OCI-LY3 (cell line): ENCODE results near the gene FAAP100.

Experiments used
- H2AFZ ChIP-seq: fragments of 200-600, 300-600 bp; shearing (Covaris generic); 2 replicates; pipeline ENCODE4 v1.6.0; 2014; ENCODE audit warnings: antibody characterized with exemption, low read depth, low read length
- H3K27ac ChIP-seq: fragments of 200-600, 300-600 bp; sonication (generic); 2 replicates; pipeline ENCODE4 v1.5.1; 2014; ENCODE audit warnings: mild to moderate bottlenecking, low read length, moderate library complexity, mixed read lengths
- H3K27me3 ChIP-seq: fragments of 200-600, 300-600 bp; sonication (generic); 2 replicates; pipeline ENCODE4 v1.6.1; 2014; ENCODE audit warnings: low read depth, low read length, mixed read lengths
- H3K36me3 ChIP-seq: fragments of 200-600, 300-600 bp; sonication (generic); replicated peaks from 2 replicates; pipeline ENCODE3; 2014; ENCODE audit warnings: low read depth, low read length, mixed read lengths
- H3K4me1 ChIP-seq: fragments of 300-600, 200-600 bp; sonication (generic); 2 replicates; pipeline ENCODE4 v1.6.1; 2014; ENCODE audit warnings: low read length, mixed read lengths
- H3K4me2 ChIP-seq: fragments of 200-600, 300-600 bp; sonication (generic); 2 replicates; pipeline ENCODE4 v1.6.1; 2014; ENCODE audit warnings: low read length, mixed read lengths
- H3K4me3 ChIP-seq: fragments of 300-600, 200-600 bp; sonication (generic); 2 replicates; pipeline ENCODE4 v1.5.1; 2014; ENCODE audit warnings: antibody characterized with exemption, mild to moderate bottlenecking, low read length, moderate library complexity
- H3K79me2 ChIP-seq: fragments of 300-600, 200-600 bp; shearing (Covaris generic); 2 replicates; pipeline ENCODE4 v1.6.1; 2014; ENCODE audit warnings: mild to moderate bottlenecking, low read length, mixed read lengths
- H3K9ac ChIP-seq: fragments of 300-600, 200-600 bp; shearing (Covaris generic); 2 replicates; pipeline ENCODE4 v1.6.0; 2014; ENCODE audit warnings: mild to moderate bottlenecking, low read length, moderate library complexity
- H3K9me3 ChIP-seq: fragments of 200-600, 300-600 bp; shearing (Covaris generic); 2 replicates; pipeline ENCODE4 v1.6.1; 2014; ENCODE audit warnings: low read length, mixed read lengths; ENCODE audit not compliant: insufficient read depth
- H4K20me1 ChIP-seq: fragments of 200-600, 300-600 bp; sonication (generic); 2 replicates; pipeline ENCODE4 v1.6.1; 2016; ENCODE audit warnings: low read length, mixed read lengths; ENCODE audit not compliant: insufficient read depth
- CTCF ChIP-seq: fragments of 200-600, 300-600 bp; sonication (generic); IDR thresholded peaks from 2 replicates; pipeline ENCODE4 v1.5.1; 2014; ENCODE audit warnings: antibody characterized with exemption, low read length, low read depth
- EZH2phosphoT487 ChIP-seq: fragments of 200-600 bp; shearing (Covaris generic); IDR thresholded peaks from 2 replicates; pipeline ENCODE4 v1.6.1; 2018; ENCODE audit warnings: antibody characterized with exemption, mixed run types, low read depth

Gene FAAP100

GRCh38 chr17:81593105-81593871 lies 41.1 kb upstream of the FAAP100 start:
- Histone ChIP-seq H3K9me3 (no peaks in the 10 kb centered on the region), H3K9ac (no peak overlapping the region), H3K36me3 (peaks cover 44% of the 10 kb centered on the region)

GRCh38 chr17:81591971-81592370 lies 39.8 kb upstream of the FAAP100 start:
- Histone ChIP-seq H3K9ac (no peak overlapping the region), H3K36me3 (peaks cover 45% of the 10 kb centered on the region), H3K4me2 (no peak overlapping the region), H3K27me3 (no peaks in the 10 kb centered on the region), H2AFZ (no peak overlapping the region), H3K4me1 (no peaks in the 10 kb centered on the region), H3K4me3 (no peak overlapping the region), H4K20me1 (no peaks in the 10 kb centered on the region), H3K79me2 (no peaks in the 10 kb centered on the region), H3K27ac (no peak overlapping the region), H3K9me3 (no peaks in the 10 kb centered on the region)
- no peak for TF ChIP-seq CTCF
- no peak for TF ChIP-seq EZH2phosphoT487

More at GRCh38 chr17:81593105-81593871, 41.1 kb upstream of the FAAP100 start:
- Histone ChIP-seq H2AFZ (no peak overlapping the region), H4K20me1 (no peaks in the 10 kb centered on the region), H3K4me3 (no peak overlapping the region), H3K4me1 (peaks cover 5% of the 10 kb centered on the region), H3K4me2 (no peak overlapping the region), H3K27me3 (no peaks in the 10 kb centered on the region), H3K27ac (no peak overlapping the region), H3K79me2 (peaks cover 3% of the 10 kb centered on the region; the same call in 1 of the 2 replicates)
- no peak for TF ChIP-seq EZH2phosphoT487
- no peak for TF ChIP-seq CTCF

- H3K4me3 ChIP-seq: no peak overlapping the region
- no peaks in the 10 kb centered on the region for H3K4me1 ChIP-seq
- H4K20me1 ChIP-seq: no peaks in the 10 kb centered on the region
- no peaks in the 10 kb centered on the region for H3K27me3 ChIP-seq
- no peak overlapping the region for H3K4me2 ChIP-seq
- no peak overlapping the region for H2AFZ ChIP-seq
- TF ChIP-seq EZH2phosphoT487: no peak
- no peak for TF ChIP-seq CTCF
- no peaks in the 10 kb centered on the region for H3K79me2 ChIP-seq
- H3K27ac ChIP-seq: no peak overlapping the region
- no peaks in the 10 kb centered on the region for H3K9me3 ChIP-seq
- H3K9ac ChIP-seq: no peak overlapping the region
- H3K36me3 ChIP-seq: peaks cover 49% of the 10 kb centered on the region
Observed at GRCh38 chr17:81590121-81590520, 38.0 kb upstream of the FAAP100 start.

GRCh38 chr17:81589612-81590011 lies 37.5 kb upstream of the FAAP100 start:
- Histone ChIP-seq H3K4me3 (no peak overlapping the region), H3K27ac (no peak overlapping the region), H3K79me2 (no peaks in the 10 kb centered on the region), H2AFZ (no peak overlapping the region), H3K36me3 (peaks cover 49% of the 10 kb centered on the region), H3K4me1 (no peaks in the 10 kb centered on the region), H4K20me1 (no peaks in the 10 kb centered on the region), H3K9ac (no peak overlapping the region), H3K27me3 (no peaks in the 10 kb centered on the region), H3K9me3 (no peaks in the 10 kb centered on the region), H3K4me2 (no peak overlapping the region)
- TF ChIP-seq CTCF: no peak
- TF ChIP-seq EZH2phosphoT487: no peak
